Measurements from ENCODE around the gene FUT3. TPM values are rescaled to one million over a fixed set of nuclear protein-coding genes. Genes with fewer than 3 reads are reported as not detected.
"Not testable (repeated sequence)": the region's sequence is repeated elsewhere in the genome, so short reads cannot be mapped to it uniquely, and the experiment has no call there.

The FUT3 gene
- total RNA-seq, 1 experiment from 2014 or later, result 2.6 TPM

DNA sequence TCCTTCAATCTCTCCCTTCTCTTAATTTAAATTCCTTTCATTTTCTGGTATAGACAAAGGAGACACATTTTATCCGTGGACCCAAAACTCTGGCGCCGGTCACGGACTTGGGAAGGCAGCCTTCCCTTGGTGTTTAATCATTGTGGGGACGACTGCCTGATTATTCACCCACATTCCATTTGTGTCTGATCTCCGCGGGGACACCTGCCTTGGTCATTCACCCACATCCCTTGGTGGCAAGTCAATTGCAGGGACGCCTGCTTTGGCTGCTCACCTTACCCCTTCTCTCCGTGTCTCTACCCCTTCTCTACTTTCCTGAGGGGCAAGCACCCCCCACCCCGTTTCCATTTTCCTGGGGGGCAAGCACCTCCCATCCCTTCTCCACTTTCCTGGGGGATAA, 3.4 kb downstream of the FUT3 start:
- H3K4me1 ChIP-seq (ENCODE audit: control insufficient read depth in 1 of 2, insufficient read depth in 2 of 2, low read length in 2 of 2), result peaks cover 14 to 17% of the 10 kb centered on the region in 2 experiments
- H3K4me2 ChIP-seq (ENCODE audit: low read length); CTCF ChIA-PET; RAD21 ChIA-PET (ENCODE audit: low non-redundant PET in 1 of 2, low total read pairs in 2 of 2, uncharacterized antibody in 2 of 2, unreplicated experiment in 2 of 2); H3K9ac ChIP-seq (ENCODE audit: low read length); DNase-seq (ENCODE audit: low read depth, low spot score); H2AFZ ChIP-seq (ENCODE audit: low read depth, low read length, poor library complexity, severe bottlenecking); BruUV-seq (replicated peaks); H3K4me3 ChIP-seq (replicated peaks in 1 of 2; ENCODE audit: low read depth in 1 of 2, low read length in 2 of 2); H3K36me3 ChIP-seq (ENCODE audit: control insufficient read depth in 1 of 2, insufficient read depth in 2 of 2, low read length in 2 of 2); H3K27ac ChIP-seq (ENCODE audit: low read depth, low read length); H3K9me3 ChIP-seq (ENCODE audit: control insufficient read depth in 1 of 2, insufficient read depth in 1 of 2, low read depth in 1 of 2, low read length in 2 of 2); POLR2A ChIA-PET; H3K79me2 ChIP-seq (ENCODE audit: insufficient read depth, low read length); H3K27me3 ChIP-seq (ENCODE audit: insufficient read depth, low read length); intact Hi-C loops (cut with micrococcal nuclease); H3K9me2 ChIP-seq (ENCODE audit: insufficient read depth); ATAC-seq; H4K20me1 ChIP-seq (ENCODE audit: insufficient read depth): not testable (repeated sequence)

DNA sequence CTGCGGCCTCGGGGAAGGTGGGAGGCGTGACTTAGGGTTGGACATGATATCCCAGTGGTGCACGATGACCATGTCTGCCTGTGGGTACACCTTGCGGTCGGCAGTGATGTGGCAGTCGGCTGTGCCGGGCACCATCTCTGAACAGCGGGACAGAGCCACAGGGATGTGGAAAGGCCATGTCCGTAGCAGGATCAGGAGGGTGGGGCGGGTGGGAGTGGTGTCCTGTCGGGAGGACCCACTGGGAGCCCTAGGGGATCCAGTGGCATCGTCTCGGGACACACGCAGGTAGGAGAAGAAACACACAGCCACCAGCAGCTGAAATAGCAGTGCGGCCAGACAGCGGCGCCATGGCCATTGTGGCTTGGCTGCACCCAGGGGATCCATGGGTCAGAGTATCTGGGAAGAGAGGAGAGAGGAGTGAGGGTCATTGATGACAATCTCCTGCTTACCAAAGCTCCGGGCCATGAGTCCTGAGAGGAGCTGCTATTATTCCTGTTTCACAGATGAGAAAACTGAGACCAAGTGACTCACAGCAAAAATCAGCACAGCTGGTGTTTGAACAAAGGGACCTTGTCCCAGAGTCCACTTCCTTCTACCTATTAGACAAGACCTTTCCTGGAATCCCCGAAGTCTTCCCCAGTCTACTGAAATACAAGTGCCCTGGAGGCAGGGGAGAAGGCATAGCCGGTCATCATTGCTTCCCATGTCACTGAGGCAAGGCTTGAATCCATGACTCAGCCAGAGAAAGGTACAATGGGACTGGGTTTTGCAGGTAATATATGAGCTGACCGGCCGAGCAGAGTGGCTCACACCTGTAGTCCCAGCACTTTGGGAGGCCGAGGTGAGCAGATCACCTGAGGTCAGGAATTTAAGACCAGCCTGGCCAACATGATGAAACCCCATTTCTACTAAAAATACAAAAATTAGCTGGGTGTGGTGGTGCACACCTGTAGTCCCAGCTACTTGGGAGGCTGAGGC, 6.5 kb downstream of the FUT3 start:
- RAD21 ChIA-PET (ENCODE audit: low non-redundant PET in 1 of 2, low total read pairs in 2 of 2, uncharacterized antibody in 2 of 2, unreplicated experiment in 2 of 2), result no interaction called here
- Histone ChIP-seq H4K20me1 (ENCODE audit: insufficient read depth) (no peaks in the 10 kb centered on the region), H3K9me3 (ENCODE audit: control insufficient read depth in 1 of 2, insufficient read depth in 1 of 2, low read depth in 1 of 2, low read length in 2 of 2) (no peaks in the 10 kb centered on the region), H3K9ac (ENCODE audit: low read length) (no peak overlapping the region), H3K4me3 (replicated peaks in 1 of 2; ENCODE audit: low read depth in 1 of 2, low read length in 2 of 2) (no peak overlapping the region), H3K27ac (ENCODE audit: low read depth, low read length) (no peak overlapping the region), H3K4me2 (ENCODE audit: low read length) (no peak overlapping the region), H3K9me2 (ENCODE audit: insufficient read depth) (no peaks in the 10 kb centered on the region), H3K27me3 (ENCODE audit: insufficient read depth, low read length) (no peaks in the 10 kb centered on the region), H3K4me1 (ENCODE audit: control insufficient read depth in 1 of 2, insufficient read depth in 2 of 2, low read length in 2 of 2) (peaks cover 4 to 8% of the 10 kb centered on the region in 2 experiments; a peak in 2 of 4 replicates), H3K36me3 (ENCODE audit: control insufficient read depth in 1 of 2, insufficient read depth in 2 of 2, low read length in 2 of 2) (no peaks in the 10 kb centered on the region), H2AFZ (ENCODE audit: low read depth, low read length, poor library complexity, severe bottlenecking) (no peak overlapping the region), H3K79me2 (ENCODE audit: insufficient read depth, low read length) (no peaks in the 10 kb centered on the region)
- intact Hi-C loops (cut with micrococcal nuclease), result no loop called here
- BruUV-seq (replicated peaks), result no TSS peak
- CTCF ChIA-PET, result no interaction called here
- DNase-seq (ENCODE audit: low read depth, low spot score) (no peak), ATAC-seq (no peak)
- POLR2A ChIA-PET, result interaction anchor here (0.9 kb wide), 1 partner anchor 16 kb away, joined by 3 read pairs; no protein-coding TSS in a partner anchor
- TF ChIP-seq, protein P1, sequence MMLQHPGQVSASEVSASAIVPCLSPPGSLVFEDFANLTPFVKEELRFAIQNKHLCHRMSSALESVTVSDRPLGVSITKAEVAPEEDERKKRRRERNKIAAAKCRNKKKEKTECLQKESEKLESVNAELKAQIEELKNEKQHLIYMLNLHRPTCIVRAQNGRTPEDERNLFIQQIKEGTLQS (IDR thresholded peaks at IDR 0.05), result no peak
- TF ChIP-seq POLR2A (IDR thresholded peaks at IDR 0.05; ENCODE audit: borderline replicate concordance, extremely low read depth, insufficient read depth, insufficient read length) (no peak), SP1 (IDR thresholded peaks at IDR 0.05; ENCODE audit: low read depth) (no peak), TCF7L2 (IDR thresholded peaks at IDR 0.05; ENCODE audit: borderline replicate concordance, extremely low read depth, insufficient read depth, insufficient read length) (no peak), EZH2phosphoT487 (IDR thresholded peaks at IDR 0.05; ENCODE audit: borderline replicate concordance) (no peak), EGR1 (IDR thresholded peaks at IDR 0.05; ENCODE audit: low read depth) (no peak), ZNF274 (IDR thresholded peaks at IDR 0.05; ENCODE audit: low read depth, low read length) (no peak), ZFX (IDR thresholded peaks at IDR 0.05) (no peak), ELF1 (IDR thresholded peaks at IDR 0.05; ENCODE audit: borderline replicate concordance, low read depth) (no peak), CBX3 (IDR thresholded peaks at IDR 0.05; ENCODE audit: low read depth) (no peak), SIN3A (IDR thresholded peaks at IDR 0.05; ENCODE audit: low read depth) (no peak), RAD21 (IDR thresholded peaks at IDR 0.05; ENCODE audit: low read depth) (no peak), CEBPB (IDR thresholded peaks at IDR 0.05; ENCODE audit: low read depth) (no peak), FOSL1 (IDR thresholded peaks at IDR 0.05; ENCODE audit: low read depth) (no peak), EZH2 (IDR thresholded peaks at IDR 0.05) (no peak), SRF (IDR thresholded peaks at IDR 0.05; ENCODE audit: low read depth) (no peak), JUND (IDR thresholded peaks at IDR 0.05) (no peak)
- TF ChIP-seq, protein P2, sequence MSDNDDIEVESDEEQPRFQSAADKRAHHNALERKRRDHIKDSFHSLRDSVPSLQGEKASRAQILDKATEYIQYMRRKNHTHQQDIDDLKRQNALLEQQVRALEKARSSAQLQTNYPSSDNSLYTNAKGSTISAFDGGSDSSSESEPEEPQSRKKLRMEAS (IDR thresholded peaks at IDR 0.05), result no peak
- TF ChIP-seq, protein P3, sequence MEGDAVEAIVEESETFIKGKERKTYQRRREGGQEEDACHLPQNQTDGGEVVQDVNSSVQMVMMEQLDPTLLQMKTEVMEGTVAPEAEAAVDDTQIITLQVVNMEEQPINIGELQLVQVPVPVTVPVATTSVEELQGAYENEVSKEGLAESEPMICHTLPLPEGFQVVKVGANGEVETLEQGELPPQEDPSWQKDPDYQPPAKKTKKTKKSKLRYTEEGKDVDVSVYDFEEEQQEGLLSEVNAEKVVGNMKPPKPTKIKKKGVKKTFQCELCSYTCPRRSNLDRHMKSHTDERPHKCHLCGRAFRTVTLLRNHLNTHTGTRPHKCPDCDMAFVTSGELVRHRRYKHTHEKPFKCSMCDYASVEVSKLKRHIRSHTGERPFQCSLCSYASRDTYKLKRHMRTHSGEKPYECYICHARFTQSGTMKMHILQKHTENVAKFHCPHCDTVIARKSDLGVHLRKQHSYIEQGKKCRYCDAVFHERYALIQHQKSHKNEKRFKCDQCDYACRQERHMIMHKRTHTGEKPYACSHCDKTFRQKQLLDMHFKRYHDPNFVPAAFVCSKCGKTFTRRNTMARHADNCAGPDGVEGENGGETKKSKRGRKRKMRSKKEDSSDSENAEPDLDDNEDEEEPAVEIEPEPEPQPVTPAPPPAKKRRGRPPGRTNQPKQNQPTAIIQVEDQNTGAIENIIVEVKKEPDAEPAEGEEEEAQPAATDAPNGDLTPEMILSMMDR (IDR thresholded peaks at IDR 0.05 in 2 of 3, conservative IDR thresholded peaks at IDR 0.05 in 1 of 3; ENCODE audit: borderline replicate concordance in 1 of 3, insufficient read depth in 1 of 3, low read depth in 2 of 3, low read length in 2 of 3), result no peak

All from HCT116 (cell line).